Osteoblast (primary cell): ENCODE results near the gene ASMTL. TPM values are rescaled to one million over a fixed set of nuclear protein-coding genes. Genes with fewer than 3 reads are reported as not detected.
"Not testable (repeated sequence)": the region's sequence is repeated elsewhere in the genome, so short reads cannot be mapped to it uniquely, and the experiment has no call there.

Experiments used
- DNase-seq: peaks from one replicate; pipeline ENCODE4 v3.0.0; 2011; ENCODE audit warnings: low spot score, mixed read lengths; ENCODE audit not compliant: insufficient read length; ENCODE audit errors: missing footprints
- H2AFZ ChIP-seq: 2 replicates; pipeline ENCODE4 v1.6.0; 2011; ENCODE audit warnings: mild to moderate bottlenecking, low read length
- H3K27ac ChIP-seq: 2 replicates; pipeline ENCODE4 v1.5.1; 2011; ENCODE audit warnings: mild to moderate bottlenecking, low read depth, low read length, moderate library complexity
- H3K27me3 ChIP-seq: 2 replicates; pipeline ENCODE4 v1.6.0; 2012; ENCODE audit warnings: mild to moderate bottlenecking, control low read depth, inconsistent platforms, low read length, moderate library complexity; ENCODE audit not compliant: insufficient read depth
- H3K36me3 ChIP-seq: 2 replicates; pipeline ENCODE4 v1.5.1; 2011; ENCODE audit warnings: mild to moderate bottlenecking, low read length, control low read depth, moderate library complexity; ENCODE audit not compliant: insufficient read depth
- H3K4me1 ChIP-seq: 2 replicates; pipeline ENCODE4 v1.5.1; 2011; ENCODE audit warnings: mild to moderate bottlenecking, low read length, control low read depth, moderate library complexity; ENCODE audit not compliant: insufficient read depth
- H3K4me2 ChIP-seq: 2 replicates; pipeline ENCODE4 v1.6.0; 2011; ENCODE audit warnings: mild to moderate bottlenecking, low read length; ENCODE audit not compliant: insufficient read depth
- H3K4me3 ChIP-seq: fragments of 200-600 bp; sonication (generic); 3 replicates; pipeline ENCODE4 v1.5.1; 2012; ENCODE audit warnings: mild to moderate bottlenecking, low read length, inconsistent platforms; ENCODE audit not compliant: insufficient read depth
- H3K79me2 ChIP-seq: 2 replicates; pipeline ENCODE4 v1.6.0; 2012; ENCODE audit warnings: mild to moderate bottlenecking, low read length, control low read depth, inconsistent platforms; ENCODE audit not compliant: insufficient read depth
- H3K9me3 ChIP-seq: 2 replicates; pipeline ENCODE4 v1.5.1; 2011; ENCODE audit warnings: low read depth, low read length, control low read depth
- H4K20me1 ChIP-seq: 2 replicates; pipeline ENCODE4 v1.6.0; 2012; ENCODE audit warnings: mild to moderate bottlenecking, low read length, control low read depth; ENCODE audit not compliant: insufficient read depth
- total RNA-seq: library from RNA; depleted of rRNA; stranded (reverse); fragments of >200 nt; gene quantifications from 2 replicates; pipeline ENCODE4 v1.2.3, GENCODE V29; 2012
- TF ChIP-seq, protein P1 (sequence below): IDR thresholded peaks from 2 replicates; pipeline ENCODE4 v1.5.1; 2011; ENCODE audit warnings: mild to moderate bottlenecking, low read depth, low read length, moderate library complexity; ENCODE audit errors: extremely low read depth

The ASMTL gene
- total RNA-seq, 1 donor, result 24.6 TPM

DNA sequence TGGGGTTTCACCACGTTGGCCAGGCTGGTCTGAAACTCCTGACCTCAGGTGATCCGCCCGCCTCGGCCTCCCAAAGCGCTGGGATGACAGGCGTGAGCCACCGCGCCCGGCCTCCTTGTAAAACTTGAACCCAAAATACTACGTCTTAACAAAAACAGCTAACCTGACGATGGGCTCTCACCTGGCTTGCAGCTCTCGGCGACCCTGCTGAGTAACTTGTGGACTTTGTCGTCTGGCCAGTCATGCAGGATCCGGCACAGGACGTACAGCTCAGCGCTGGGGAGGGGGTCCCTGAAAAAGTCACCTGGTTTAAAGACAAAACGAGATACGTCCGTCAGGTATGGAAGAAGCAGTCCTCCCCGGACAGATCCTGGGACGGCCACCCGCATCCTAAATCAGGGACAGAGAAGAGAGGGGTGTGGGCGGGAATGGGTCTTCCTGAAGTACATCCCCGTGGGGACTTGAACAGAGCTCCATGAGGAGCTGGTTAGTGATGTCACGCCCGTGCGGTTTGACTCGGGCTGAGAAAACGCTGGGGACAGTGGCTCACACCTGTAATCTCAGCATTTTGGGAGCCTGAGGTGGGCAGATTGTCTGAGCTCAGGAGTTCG is 40.1 kb downstream of the ASMTL start:
- TF ChIP-seq, protein P1, sequence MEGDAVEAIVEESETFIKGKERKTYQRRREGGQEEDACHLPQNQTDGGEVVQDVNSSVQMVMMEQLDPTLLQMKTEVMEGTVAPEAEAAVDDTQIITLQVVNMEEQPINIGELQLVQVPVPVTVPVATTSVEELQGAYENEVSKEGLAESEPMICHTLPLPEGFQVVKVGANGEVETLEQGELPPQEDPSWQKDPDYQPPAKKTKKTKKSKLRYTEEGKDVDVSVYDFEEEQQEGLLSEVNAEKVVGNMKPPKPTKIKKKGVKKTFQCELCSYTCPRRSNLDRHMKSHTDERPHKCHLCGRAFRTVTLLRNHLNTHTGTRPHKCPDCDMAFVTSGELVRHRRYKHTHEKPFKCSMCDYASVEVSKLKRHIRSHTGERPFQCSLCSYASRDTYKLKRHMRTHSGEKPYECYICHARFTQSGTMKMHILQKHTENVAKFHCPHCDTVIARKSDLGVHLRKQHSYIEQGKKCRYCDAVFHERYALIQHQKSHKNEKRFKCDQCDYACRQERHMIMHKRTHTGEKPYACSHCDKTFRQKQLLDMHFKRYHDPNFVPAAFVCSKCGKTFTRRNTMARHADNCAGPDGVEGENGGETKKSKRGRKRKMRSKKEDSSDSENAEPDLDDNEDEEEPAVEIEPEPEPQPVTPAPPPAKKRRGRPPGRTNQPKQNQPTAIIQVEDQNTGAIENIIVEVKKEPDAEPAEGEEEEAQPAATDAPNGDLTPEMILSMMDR, result no peak
- Histone ChIP-seq H3K4me3 (no peak overlapping the region), H3K4me1 (no peaks in the 10 kb centered on the region), H3K27ac (no peak overlapping the region), H3K79me2 (no peaks in the 10 kb centered on the region), H4K20me1 (peaks cover 2% of the 10 kb centered on the region), H3K27me3 (no peaks in the 10 kb centered on the region), H3K4me2 (no peak overlapping the region), H3K9me3 (no peaks in the 10 kb centered on the region), H3K36me3 (peaks cover 25% of the 10 kb centered on the region), H2AFZ (no peak overlapping the region)
- DNase-seq, result no peak

DNA sequence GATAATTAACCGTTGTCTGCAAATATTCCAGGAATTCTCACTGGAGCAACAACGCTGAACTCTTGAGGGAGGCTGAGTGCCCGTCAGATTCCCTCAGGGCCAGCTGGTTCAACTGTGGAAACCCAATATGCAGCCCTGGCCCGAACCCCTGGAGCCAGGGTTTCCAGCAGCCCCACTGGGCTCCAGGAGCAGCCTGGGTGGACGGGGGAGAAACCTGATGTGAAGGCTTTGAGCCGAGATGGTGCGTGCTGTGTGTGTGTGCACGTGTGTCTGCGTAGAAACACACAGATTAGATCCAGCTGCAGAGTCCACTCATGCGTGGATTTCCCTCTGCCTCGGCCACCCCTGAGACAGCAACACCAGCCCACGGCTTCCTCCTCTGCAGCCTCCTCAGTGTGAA is 41.4 kb downstream of the ASMTL start:
- Histone ChIP-seq H2AFZ (no peak overlapping the region), H3K27ac (no peak overlapping the region), H3K4me2 (no peak overlapping the region), H3K4me1 (no peaks in the 10 kb centered on the region), H3K79me2 (no peaks in the 10 kb centered on the region), H3K9me3 (no peaks in the 10 kb centered on the region), H3K36me3 (peaks cover 27% of the 10 kb centered on the region), H3K4me3 (no peak overlapping the region), H4K20me1 (peaks cover 4% of the 10 kb centered on the region), H3K27me3 (no peaks in the 10 kb centered on the region)
- no peak for DNase-seq
- TF ChIP-seq, protein P1, result no peak

GRCh38 chrX:1407035-1407434 is 45.7 kb downstream of the ASMTL start:
- no peak overlapping the region for H3K4me2 ChIP-seq
- H3K4me3 ChIP-seq, result no peak overlapping the region
- H3K27me3 ChIP-seq, result no peaks in the 10 kb centered on the region
- peaks cover 48% of the 10 kb centered on the region for H3K36me3 ChIP-seq
- no peak for DNase-seq
- H3K9me3 ChIP-seq, result no peaks in the 10 kb centered on the region
- no peak overlapping the region for H3K27ac ChIP-seq
- no peaks in the 10 kb centered on the region for H3K4me1 ChIP-seq
- TF ChIP-seq, protein P1, result no peak
- H2AFZ ChIP-seq, result no peak overlapping the region
- no peaks in the 10 kb centered on the region for H3K79me2 ChIP-seq
- H4K20me1 ChIP-seq, result peaks cover 16% of the 10 kb centered on the region

DNA sequence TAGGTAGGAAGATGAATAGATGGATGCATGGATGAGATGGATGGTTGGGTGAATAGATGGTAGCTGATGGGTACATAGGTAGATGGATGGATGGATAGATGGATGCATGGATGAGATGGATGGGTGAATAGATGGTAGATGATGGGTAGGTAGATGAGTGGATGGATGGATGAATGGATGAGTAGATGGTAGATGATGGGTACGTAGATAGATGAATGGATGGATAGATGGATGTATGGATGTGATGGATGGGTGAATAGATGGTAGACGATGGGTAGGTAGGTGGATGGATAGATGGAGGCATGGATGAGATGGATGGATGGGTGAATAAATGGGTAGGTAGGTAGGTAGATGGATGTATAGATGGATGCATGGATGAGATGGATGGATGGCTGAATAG is 46.9 kb downstream of the ASMTL start:
- H3K4me1 ChIP-seq, H3K4me3 ChIP-seq, H3K27ac ChIP-seq, H3K79me2 ChIP-seq, H3K4me2 ChIP-seq, DNase-seq, H3K27me3 ChIP-seq, H2AFZ ChIP-seq, H3K9me3 ChIP-seq: not testable (repeated sequence)
- Histone ChIP-seq H3K36me3 (peaks cover 49% of the 10 kb centered on the region), H4K20me1 (peaks cover 16% of the 10 kb centered on the region)

DNA sequence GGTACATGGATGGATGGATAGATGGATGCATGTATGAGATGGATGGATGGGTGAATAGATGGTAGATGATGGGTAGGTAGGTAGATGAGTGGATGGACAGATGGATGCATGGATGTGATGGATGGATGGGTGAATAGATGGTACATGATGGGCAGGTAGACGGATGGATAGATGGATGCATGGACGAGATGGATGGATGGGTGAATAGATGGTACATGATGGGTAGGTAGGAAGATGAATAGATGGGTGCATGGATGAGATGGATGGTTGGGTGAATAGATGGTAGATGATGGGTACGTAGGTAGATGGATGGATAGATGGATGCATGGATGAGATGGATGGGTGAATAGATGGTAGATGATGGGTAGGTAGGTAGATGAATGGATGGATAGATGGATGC is 48.8 kb downstream of the ASMTL start:
- H3K4me1 ChIP-seq, H3K27me3 ChIP-seq, H3K79me2 ChIP-seq, H3K4me3 ChIP-seq, H3K9me3 ChIP-seq, H3K4me2 ChIP-seq, H3K27ac ChIP-seq, H2AFZ ChIP-seq, DNase-seq: not testable (repeated sequence)
- H3K36me3 ChIP-seq, result peaks cover 52% of the 10 kb centered on the region
- H4K20me1 ChIP-seq, result peaks cover 16% of the 10 kb centered on the region
